HG03064 (cell line): ENCODE measurements around the gene CYTH4.
"Not testable (repeated sequence)": the region's sequence is repeated elsewhere in the genome, so short reads cannot be mapped to it uniquely, and the experiment has no call there.

ENCODE experiments used
- ATAC-seq: cut with Tn5 transposase; IDR thresholded peaks from one replicate; pipeline ENCODE4 v1.9.1; 2021; ENCODE audit warnings: low read depth; ENCODE audit not compliant: unreplicated experiment

Gene CYTH4

GRCh38 chr22:37245740-37246139 lies 36.6 kb upstream of the CYTH4 start:
- ATAC-seq, result no peak

- no peak for ATAC-seq
Observed at GRCh38 chr22:37248251-37248650, 34.1 kb upstream of the CYTH4 start.

- no peak for ATAC-seq
Observed at GRCh38 chr22:37249986-37250385, 32.3 kb upstream of the CYTH4 start.

GRCh38 chr22:37251836-37252235 lies 30.5 kb upstream of the CYTH4 start:
- not testable (repeated sequence) for ATAC-seq

GRCh38 chr22:37253126-37253660 lies 29.1 kb upstream of the CYTH4 start:
- ATAC-seq, result no peak

- ATAC-seq, result no peak
Observed at GRCh38 chr22:37254209-37254866, 28.0 kb upstream of the CYTH4 start.

GRCh38 chr22:37254867-37255233 lies 27.5 kb upstream of the CYTH4 start:
- no peak for ATAC-seq

- ATAC-seq, result no peak
Observed at GRCh38 chr22:37255558-37256006, 26.7 kb upstream of the CYTH4 start.

GRCh38 chr22:37256075-37256726 lies 26.1 kb upstream of the CYTH4 start:
- no peak for ATAC-seq

GRCh38 chr22:37258005-37258752 lies 24.1 kb upstream of the CYTH4 start:
- ATAC-seq, result no peak

- ATAC-seq, result no peak
Observed at GRCh38 chr22:37258753-37259401, 23.4 kb upstream of the CYTH4 start.

GRCh38 chr22:37259540-37260029 lies 22.7 kb upstream of the CYTH4 start:
- no peak for ATAC-seq

- no peak for ATAC-seq
Observed at GRCh38 chr22:37260155-37260795, 22.0 kb upstream of the CYTH4 start.

- ATAC-seq, result no peak
Observed at GRCh38 chr22:37260901-37261336, 21.4 kb upstream of the CYTH4 start.

- no peak for ATAC-seq
Observed at GRCh38 chr22:37262346-37262745, 20.0 kb upstream of the CYTH4 start.

- ATAC-seq, result no peak
Observed at GRCh38 chr22:37263966-37264887, 18.1 kb upstream of the CYTH4 start.

GRCh38 chr22:37266581-37267134 lies 15.7 kb upstream of the CYTH4 start:
- ATAC-seq, result no peak

GRCh38 chr22:37267135-37267587 lies 15.1 kb upstream of the CYTH4 start:
- no peak for ATAC-seq
